IPS-NIHi7 (cell line): Measurements from ENCODE around the gene TMEM266.

ENCODE experiments used
- DNase-seq: peaks from one replicate; pipeline ENCODE4 v3.0.0; 2012; ENCODE audit warnings: mixed read lengths; ENCODE audit errors: extremely low spot score

The TMEM266 gene

DNA sequence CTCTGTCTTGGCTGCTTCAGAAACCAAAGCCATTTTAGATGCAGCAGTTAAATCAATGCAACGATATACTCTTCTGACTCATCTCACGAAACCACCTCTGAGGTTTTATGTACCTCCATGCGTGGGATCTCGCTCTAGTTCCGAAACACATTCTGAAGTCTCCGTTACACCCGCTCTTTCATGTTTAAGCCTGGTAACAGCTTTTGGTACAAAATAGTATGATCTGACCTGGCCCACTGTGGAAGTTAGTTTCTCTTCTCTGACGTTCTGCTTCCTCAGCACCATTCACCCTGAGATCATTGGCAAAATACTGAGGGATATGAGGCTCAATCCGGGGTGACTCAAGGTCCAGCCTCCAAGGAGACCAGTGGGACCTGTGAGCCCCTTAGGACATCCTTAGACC lies 121.9 kb downstream of the TMEM266 start:
- no peak for DNase-seq

DNA sequence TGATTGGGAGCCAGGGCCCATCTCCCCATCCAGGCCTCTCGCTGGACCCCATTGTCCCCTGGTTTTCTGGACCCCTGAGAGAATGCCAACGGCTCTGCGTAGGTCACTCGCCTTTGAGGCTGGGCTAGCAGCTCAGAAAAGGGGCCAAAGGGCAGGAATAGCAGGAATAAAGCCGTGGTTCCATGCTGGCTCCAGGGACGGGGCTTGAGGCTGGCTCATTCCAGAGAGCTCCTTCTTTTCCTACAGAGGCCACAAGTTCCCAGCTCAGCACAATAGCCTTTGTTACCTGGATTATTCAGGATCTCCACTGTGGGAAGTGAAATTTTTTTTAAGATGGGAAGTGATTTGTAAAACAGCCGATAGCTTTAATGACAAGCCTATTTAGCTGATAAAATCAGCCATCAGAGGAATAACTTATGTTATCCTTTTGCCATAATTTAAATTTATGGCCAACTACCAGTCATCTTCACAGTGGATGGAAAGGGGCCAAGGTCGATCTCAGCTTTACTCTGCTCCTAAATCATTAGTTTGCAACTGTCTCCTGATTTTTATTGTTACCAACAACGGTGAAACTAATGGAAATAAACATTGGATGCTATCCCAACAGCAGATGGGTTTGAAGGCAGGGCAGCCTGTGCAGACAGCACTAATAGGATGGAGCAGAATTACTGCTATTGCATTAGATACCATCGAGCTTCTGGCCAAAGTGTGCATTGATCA lies 124.3 kb downstream of the TMEM266 start:
- no peak for DNase-seq

DNA sequence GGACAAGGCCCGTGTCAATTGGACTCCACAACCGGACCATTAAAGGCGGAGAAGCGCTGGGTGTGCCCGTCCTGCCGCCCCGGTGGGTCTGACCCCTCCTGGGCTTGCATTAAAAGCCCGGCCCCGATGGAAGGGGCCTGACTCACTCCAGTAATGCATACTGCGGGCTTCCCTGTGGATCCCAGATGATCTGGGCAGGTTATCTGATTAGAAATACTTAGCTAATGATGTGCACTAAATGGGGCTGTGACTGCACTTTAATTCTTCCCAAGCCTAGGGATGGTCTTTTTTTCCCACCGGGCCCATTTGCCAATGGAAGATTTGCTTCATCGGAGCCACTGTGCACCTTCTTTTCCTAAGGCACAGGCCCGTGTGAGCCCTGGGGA lies 124.9 kb downstream of the TMEM266 start:
- no peak for DNase-seq

DNA sequence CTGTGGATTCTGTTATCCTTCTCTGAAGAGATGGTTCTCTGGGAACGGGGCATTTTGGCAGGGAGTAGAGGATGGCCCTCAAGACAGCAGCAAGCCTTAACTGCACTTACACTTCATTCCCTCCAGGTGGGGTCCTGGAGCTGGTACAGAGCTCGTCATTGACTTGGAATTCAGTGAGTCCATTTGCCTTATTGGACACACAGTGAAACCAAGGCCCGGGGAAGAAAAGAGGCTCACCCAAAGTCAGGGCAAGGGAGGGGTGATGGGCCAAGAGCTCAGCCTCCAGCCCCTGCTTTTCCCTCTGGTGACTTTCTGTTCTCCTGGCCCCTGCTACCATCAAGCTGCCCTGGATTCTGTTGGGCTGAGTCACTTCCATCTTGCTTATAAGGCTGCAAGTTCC lies 125.9 kb downstream of the TMEM266 start:
- peak; percentile 83 for DNase-seq

DNA sequence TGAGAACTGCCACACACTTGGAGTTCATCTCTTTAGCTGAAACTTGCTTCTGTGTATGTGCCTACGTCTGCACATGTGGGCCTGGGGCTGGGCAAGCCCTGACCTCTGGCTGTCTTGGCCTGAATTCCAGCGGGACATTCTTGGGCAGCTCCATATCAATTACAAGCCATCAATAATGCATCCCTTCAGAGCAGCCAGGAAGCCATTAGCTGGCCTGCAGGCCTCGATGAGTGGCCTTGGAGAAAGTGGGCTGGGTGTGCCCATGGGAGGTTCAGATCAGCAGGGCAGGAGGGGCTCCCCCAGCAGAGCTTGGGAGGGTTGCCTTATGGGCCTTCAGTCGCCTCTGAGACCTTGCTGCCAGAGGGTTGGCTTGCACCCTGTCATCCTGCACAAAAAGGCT lies 127.4 kb downstream of the TMEM266 start:
- no peak for DNase-seq

DNA sequence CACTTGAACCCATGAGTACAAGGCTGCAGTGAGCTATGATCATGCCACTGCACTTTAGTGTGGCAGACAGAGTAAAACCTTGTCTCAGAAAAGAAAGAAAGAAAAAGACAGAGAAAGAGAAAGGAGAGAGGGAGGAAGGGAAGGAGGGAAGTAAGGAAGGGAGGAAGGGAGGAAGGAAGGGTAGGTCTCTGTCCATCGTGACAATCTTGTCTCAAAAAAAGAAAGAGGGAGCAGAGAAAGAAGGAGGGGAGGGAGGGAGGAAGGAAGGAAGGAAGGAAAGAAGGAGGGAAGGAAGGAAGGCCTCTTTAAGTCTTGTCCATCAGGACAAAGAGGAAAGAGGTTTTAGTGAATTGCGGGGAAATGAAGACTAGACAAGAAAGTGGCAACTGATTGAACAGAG lies 129.3 kb downstream of the TMEM266 start:
- DNase-seq = no peak

DNA sequence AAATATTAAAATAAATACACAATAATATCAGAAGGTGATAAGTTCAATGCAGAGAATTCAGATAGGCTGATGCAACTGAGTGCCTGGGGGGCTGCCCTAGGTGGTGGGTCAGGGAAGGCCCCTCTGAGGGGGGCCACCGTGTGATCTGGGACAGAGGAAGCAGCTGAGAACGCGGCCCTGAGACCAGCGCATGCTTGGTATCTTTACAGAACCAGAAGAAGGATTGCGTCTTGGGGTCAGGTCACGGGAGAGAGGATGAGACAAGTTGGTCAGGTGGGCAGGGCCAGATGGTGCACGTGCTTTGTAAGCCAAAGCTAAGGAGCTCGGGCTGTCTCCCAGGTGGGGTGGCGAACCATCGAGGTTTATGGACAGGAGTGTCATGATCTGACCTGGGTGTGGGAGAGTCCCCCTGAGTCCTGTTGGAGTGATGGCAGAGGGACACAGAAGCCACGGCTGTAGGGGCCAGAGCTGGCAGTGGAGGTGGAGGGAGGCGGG lies 130.3 kb downstream of the TMEM266 start:
- DNase-seq = no peak

DNA sequence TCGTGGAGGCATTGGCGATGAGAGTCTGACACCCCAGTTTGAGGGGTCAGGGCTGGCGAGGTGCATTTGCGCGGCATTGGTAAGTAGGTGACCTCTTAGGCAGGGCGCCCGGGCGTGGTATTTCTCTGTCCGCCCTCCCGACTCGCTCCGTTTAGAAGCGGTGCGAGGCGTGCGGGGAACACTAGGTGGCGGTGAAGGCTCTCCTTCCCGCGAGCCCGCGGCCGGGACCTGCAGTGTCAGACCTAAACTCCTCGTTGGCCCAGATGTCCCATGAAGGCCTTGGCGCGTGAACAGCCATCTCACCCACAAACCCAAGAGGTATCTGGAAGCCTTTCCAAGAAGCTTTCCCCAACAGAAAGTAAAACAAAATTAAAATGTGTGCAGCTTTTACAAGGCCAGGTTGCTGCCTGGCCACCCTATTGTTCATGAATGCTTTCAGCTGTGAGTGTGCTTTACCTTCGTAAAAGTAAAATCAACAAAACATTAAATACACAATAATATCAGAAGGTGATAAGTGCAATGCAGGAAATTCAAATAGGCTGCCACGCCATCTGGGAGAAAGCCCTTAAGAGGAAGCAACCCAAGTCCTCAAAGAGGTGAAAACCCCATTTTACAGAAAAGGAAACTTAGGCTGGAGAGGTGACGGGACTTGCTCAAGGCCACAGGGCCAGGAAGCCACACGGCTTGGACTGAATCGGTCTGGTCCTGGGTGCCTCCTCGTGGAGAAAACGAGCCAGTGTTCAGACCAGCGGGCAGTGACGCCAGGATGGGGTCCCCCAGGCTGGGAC lies 131.2 kb downstream of the TMEM266 start:
- peak; percentile 95 for DNase-seq

DNA sequence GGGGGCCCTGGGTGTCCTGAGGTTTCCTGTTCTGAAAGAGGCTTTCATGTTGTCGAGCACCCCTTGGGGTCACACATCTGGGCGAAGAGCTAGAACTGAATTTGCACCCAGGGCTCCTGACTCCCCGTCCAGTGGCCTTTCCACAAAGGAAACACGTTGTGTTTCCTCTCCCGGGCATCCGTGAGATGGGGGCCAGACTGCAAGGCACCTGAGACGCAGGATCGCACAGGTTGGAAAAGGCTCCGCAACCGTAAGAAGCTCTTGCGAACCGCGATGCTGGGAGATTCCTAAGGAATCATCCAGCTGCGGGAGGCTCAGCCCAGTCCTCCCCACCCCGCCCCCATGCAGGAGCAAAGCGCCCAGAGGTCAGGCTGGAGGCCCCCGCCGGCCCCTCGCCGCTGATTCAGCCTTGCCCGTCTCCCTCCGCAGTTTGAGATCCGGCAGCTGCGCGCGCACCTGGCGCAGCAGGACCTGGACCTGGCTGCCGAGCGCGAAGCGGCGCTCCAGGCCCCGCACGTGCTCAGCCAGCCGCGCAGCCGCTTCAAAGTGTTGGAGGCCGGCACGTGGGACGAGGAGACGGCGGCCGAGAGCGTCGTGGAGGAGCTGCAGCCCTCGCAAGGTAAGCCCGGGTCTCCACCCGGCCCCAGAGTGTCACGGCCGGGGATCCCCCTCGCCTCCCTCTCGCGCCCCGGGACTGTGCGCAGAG lies 131.9 kb downstream of the TMEM266 start:
- DNase-seq = no peak

DNA sequence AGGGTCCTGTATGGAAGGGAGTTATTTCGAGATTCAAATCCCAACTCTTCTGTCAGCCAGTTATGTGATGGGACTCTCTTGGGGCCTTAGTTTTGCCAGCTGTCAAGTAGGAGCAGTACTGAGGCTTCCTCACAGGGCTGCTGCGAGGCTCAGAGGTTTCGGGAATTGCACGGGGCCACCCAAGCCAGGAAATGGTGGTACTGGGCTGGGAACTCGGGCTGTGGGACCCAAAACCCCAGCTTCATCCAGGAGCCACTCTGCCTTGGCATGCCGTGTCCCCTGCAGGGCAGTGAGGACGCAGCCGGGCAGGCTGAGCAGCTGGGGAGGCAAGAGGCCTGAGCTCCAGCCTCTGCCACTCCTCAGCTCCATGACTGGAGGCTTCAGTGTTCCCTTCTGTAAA lies 132.9 kb downstream of the TMEM266 start:
- no peak for DNase-seq

DNA sequence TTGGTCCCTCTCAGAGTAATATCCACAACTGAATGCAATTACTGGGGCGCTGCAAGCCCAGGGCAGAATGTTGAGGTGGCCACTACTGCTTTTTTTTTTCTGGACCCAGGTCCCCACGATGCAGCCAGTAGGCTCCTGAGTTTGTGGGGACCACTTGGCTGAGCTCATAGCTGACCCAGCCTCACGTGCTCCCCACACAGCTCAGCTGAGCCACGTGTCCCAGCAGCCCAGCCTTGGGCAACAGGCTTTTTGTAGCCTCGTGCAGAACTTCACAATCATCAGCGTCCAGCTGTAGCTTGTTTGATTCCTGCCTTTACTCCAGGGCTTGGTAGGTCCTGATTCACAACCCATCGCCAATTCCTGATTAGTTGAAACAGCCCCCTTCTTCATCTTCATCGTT lies 134.1 kb downstream of the TMEM266 start:
- no peak for DNase-seq

DNA sequence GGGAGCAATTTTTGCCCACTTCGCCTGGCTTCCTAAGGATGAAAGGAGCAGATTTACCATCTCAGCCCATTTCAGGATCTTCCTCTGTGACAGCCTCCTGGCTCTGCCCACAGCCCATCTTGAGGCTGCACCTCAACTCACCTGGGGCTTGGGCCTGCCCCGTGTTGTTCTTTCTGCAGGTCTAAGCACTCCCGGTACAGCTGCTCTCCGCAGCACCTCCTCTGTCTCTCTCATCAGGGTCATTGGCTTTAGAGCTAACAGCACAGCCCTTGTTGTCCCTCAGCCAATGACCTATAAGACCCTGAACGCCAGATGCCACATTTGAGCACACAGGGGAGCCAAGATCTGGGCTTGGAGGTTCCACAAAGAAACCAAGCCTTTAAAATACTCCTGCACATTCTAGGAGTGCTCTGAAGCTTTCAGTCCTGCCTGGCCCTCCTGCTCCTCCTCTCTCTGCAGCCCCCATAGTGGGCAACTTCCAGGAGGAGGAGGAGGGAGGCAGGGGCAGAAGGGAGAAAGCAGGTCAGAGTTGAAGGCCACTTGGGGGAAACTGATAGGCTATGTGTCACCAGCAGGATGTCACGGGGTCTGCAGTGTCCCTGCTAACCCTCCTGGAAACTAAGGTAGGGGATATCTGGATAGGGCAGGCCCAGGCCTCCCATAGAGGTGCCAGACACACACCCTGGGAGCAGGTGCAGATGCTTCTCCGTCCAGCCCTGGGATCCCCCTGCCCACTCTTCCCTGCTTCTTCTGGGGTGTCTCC lies 135.9 kb downstream of the TMEM266 start:
- no peak for DNase-seq

DNA sequence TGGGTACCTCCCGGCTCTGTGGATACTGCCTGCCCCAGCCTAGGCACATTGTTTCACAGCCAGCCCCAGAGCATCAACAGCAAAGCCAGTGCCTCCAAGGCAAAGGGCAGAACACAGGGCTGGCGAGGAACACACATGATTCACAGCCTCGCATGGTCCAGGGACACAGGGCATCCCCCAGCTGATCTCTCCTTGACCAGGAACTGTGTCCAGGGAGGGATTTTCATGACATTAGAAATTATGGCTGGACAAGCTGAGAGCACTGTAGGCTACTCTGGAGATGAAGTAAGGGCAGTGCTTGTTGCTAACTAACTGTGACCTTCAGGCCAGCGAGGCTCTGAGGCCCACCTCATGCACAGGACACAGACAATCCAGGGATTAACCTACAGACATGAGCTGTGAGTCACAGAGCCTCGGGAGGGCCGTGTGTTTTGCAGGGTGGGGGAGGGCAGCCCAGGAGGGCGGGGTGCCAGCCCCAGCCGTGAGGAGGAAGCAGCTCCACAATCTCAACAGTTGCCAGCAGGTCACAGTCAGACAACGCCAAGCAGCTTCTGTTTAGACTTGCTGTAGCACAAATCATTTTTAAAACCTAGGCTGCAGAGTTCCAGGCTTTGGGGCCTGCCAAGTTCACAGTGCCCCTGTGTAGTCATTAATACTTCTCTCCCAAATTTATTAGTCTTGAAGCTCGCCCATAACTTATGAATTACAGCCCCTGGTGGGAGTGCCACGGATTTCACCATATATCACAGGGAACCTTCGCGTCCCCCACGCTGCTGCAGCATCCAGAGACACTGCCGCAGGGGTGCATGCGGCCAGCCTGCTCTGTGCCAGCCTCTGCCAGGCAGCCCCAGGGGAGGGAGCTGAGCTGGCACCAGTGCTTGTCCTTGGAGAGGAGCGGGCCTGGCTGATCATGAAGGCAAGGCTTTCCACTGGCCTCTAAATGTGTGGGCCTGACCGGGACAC lies 136.8 kb downstream of the TMEM266 start:
- peak; percentile 70 for DNase-seq

DNA sequence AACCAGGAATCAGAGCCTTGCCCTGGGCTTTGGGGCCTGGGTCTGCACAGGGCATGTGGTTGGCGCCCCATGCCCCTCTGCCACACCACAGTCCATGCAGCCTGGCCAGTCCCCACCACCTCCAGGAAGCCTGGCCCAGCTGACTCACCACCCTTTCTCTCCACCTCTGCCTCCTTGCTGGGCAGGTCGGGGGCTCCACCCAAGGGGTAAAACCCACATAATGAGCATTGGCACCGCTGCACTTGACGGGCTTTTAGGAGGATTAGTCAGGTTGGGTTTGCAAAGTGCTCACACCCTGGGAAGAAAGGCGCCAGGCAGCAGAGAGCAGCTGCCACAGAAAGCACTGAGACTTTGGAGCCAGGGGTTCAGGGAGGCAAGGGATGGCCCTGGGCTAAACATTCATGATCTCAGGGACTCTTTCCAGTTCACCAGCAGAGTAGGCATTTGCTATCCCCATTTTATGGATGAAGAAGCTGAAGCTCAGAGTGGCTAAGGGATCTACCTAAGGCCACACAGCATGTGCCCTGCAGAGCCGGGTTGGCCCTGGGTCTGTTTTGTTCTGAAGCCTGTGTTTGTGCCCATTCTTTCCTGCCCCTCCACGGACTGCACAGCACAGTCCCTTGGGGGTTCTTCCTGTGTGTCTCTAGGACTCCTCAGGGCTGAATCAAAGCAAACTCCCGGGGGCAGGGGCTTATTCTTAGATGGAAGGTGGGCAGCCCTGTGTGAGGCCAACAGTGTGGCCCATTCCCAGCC lies 138.1 kb downstream of the TMEM266 start:
- DNase-seq = no peak

DNA sequence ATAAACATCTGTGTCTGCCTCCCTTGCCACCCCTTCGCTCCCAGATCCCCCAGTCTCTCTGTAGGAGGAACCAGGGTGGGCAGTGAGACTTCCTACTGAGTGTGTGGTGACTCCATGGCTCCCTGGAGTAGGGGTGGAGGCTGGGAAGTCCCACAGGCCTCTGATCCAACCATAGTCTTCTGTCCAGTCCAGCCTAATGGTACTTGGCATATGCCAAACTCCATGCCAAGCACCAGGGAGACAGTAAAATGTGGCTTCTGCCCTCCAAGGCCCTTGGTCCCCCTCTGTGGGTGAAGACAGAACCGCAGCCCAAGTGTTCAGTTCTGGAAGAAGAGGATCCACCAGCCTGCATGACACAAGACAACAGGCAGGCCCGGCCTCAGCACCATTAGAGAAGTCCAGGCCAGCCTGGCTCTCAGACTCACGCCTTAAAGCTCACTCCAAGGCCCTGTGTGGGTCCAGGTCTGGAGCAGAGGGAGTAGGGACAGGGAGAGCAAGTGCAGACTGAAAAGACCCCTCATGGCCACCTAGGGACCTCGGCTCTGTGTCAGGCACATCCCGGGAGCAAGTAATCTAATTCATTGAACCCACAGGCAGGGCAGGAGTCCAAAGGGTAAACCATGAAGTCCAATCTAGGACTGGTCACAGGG lies 138.8 kb downstream of the TMEM266 start:
- DNase-seq = no peak

DNA sequence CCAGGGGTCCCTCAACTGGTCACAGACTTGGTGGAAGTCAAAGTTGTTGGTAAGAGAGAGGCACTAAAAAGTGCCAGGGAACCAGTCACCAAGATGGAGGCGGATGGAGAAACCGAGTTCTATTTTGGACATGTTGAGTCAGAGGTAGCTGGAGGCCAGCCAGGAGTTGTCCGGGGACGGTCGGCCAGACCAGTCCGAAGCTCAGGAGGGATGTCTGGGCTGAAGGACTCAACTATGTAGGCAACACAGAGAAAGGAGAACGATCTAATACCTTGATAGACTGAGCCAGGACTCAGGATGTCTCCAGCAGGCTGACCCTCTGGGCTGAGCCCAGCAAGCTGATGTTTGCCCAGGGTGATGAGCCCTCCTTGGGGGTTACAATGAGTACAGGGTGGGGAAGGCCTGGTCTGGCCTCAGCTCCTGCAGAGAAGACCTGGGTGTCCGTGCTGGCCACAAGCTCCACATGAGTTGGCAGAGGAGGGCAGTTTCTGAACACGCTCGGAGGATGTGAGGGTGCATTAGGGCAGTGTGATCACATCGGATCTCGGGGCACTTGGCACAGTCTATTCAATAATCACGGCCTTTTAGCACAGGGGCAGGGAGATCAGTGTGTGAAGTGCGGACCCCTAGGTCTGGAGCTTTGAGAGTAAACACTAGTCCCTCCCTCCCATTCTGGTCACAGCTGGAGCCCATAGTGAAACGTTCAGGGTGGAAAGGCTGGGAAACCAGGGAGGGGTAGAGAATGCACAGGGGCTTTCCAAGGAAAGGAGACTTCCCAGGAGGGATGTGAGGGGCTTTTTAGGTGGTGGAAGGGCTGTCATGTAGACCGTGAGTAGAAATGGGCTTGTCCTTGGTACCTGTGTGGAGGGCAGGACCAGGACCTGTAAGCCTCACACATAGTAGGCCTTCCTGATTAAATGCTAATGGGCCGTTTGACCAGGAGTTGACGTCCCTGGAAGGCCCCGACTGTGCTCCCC lies 139.6 kb downstream of the TMEM266 start:
- DNase-seq = no peak

DNA sequence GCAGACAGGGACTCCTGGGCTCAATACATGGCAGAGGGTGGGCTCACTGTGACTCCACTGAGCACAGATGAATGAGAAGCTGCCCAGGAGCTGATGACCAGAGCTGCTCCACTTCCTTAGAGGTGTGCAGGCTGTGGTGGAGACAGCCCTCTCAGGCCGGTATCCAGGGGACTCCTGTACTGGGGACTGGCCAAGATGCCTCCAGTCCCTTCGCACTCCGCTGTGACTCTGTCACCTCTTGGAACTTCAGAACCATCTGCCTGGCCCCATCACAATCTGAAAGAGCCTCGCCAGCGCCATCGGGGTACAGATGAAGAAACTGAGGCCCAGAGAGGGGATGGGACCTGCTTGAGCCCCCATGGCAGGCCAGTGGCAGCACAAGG lies 140.3 kb downstream of the TMEM266 start:
- no peak for DNase-seq

DNA sequence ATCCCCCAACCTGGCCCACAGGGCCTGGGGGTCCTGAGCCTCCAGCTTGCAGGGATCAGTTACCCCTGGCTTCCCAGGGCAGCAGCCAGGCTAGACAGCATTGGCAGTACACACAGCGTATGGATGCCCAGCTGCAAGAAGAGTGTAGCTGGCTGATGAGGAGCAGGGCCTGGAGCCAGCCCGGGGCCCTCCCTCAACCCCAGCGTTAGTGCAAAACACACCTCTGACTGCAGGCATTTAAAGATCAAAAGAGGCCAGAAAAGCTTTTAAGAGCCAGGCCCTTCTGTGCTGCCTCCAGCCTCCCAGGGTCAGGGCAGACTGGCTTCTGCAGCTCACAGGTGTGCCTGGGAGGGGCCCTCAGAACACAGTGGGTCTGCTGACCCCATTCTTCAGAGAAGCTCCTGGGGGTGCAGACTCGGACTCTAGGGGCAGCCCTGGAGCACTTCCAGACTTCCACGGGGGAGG lies 140.9 kb downstream of the TMEM266 start:
- DNase-seq = no peak
